ENCODE data around the gene PURB. TPM values are rescaled to one million over a fixed set of nuclear protein-coding genes. Genes with fewer than 3 reads are reported as not detected.

Gene PURB
- total RNA-seq, 4 donors from 2014 or later, result 20.0 to 28.5 (median 26.8) TPM

- DNase-seq (ENCODE audit: low spot score in 2 of 2), result no peak
- 81 to 82% methylated on average over 3 of the region's 3 CpGs for WGBS, 2 donors
- no peak for TF ChIP-seq CTCF (IDR thresholded peaks at IDR 0.05)
- no peak for TF ChIP-seq POLR2A (IDR thresholded peaks at IDR 0.05)
- intact Hi-C loops (cut with DNase I; ENCODE audit: low total_unique reads), result loop anchor here (10.0 kb wide), 1 partner anchor 65 kb away; no protein-coding TSS in a partner anchor
- H3K4me3 ChIP-seq (ENCODE audit: low read depth, poor library complexity, severe bottlenecking), result no peak overlapping the region
Observed at GRCh38 chr7:44920119-44920518, 34.8 kb upstream of the PURB start.

- intact Hi-C loops (cut with DNase I; ENCODE audit: low total_unique reads), result no loop called here
- no peak for DNase-seq (ENCODE audit: low spot score in 2 of 2)
- no peak overlapping the region for H3K4me3 ChIP-seq (ENCODE audit: low read depth, poor library complexity, severe bottlenecking)
- TF ChIP-seq POLR2A (IDR thresholded peaks at IDR 0.05), result no peak
- no peak for TF ChIP-seq CTCF (IDR thresholded peaks at IDR 0.05)
Observed at GRCh38 chr7:44918029-44918428, 32.7 kb upstream of the PURB start.

GRCh38 chr7:44917465-44917864, 32.1 kb upstream of the PURB start:
- no peak for TF ChIP-seq CTCF (IDR thresholded peaks at IDR 0.05)
- TF ChIP-seq POLR2A (IDR thresholded peaks at IDR 0.05), result no peak
- H3K4me3 ChIP-seq (ENCODE audit: low read depth, poor library complexity, severe bottlenecking), result no peak overlapping the region
- intact Hi-C loops (cut with DNase I; ENCODE audit: low total_unique reads), result no loop called here
- 91 to 93% methylated on average over 2 of the region's 2 CpGs for WGBS, 2 donors
- DNase-seq (ENCODE audit: low spot score in 2 of 2), result no peak

GRCh38 chr7:44914992-44915607, 29.8 kb upstream of the PURB start:
- no peak for TF ChIP-seq CTCF (IDR thresholded peaks at IDR 0.05)
- no peak for TF ChIP-seq POLR2A (IDR thresholded peaks at IDR 0.05)
- H3K4me3 ChIP-seq (ENCODE audit: low read depth, poor library complexity, severe bottlenecking), result no peak overlapping the region
- intact Hi-C loops (cut with DNase I; ENCODE audit: low total_unique reads), result no loop called here
- 69 to 71% methylated on average over 10 of the region's 10 CpGs for WGBS, 2 donors
- no peak for DNase-seq (ENCODE audit: low spot score in 2 of 2)

- intact Hi-C loops (cut with DNase I; ENCODE audit: low total_unique reads), result no loop called here
- DNase-seq (ENCODE audit: low spot score in 2 of 2), result no peak
Observed at GRCh38 chr7:44912775-44913347, 27.5 kb upstream of the PURB start.

More at GRCh38 chr7:44912775-44913347, 27.5 kb upstream of the PURB start:
- TF ChIP-seq CTCF (IDR thresholded peaks at IDR 0.05) (no peak), POLR2A (IDR thresholded peaks at IDR 0.05) (no peak)
- H3K4me3 ChIP-seq (ENCODE audit: low read depth, poor library complexity, severe bottlenecking), result no peak overlapping the region
- 33 to 35% methylated on average over 7 of the region's 7 CpGs for WGBS, 2 donors
